ENCODE measurements around the gene VSIG1. TPM values are rescaled to one million over a fixed set of nuclear protein-coding genes. Genes with fewer than 3 reads are reported as not detected.

VSIG1 gene
- total and polyA plus RNA-seq, 12 donors: 0.03 to 0.46 (median 0.12) TPM; not detected in 8

DNA sequence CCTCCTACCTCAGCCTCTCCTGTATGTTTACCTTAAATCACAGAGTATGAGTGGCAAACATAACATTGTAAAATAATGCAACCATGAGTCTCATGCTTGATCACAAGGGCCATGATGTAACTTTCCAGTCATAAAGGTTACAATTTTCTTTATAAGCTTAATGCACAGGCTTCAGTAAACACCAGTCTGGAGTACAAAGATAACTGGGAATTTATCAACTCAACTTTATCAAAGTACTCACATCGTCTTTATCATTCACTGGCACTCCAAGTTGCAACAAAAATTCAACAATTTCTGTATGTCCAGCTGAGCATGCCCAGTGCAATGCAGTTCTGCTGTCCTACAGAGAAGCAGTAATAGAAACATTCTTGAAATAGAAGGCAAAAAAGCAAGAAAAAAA is 43.6 kb downstream of the VSIG1 start:
- Histone ChIP-seq H3K4me1 (peaks cover 0 to 32% (median 7%) of the 10 kb centered on the region in 9 donors), H3K4me3 (no peak overlapping the region), H3K27me3 (peaks cover 0 to 28% (median 0%) of the 10 kb centered on the region in 7 donors), H3K36me3 (peaks cover 0 to 52% (median 14%) of the 10 kb centered on the region in 9 donors), H3K9me3 (no peaks in the 10 kb centered on the region), H3K27ac (no peak overlapping the region)
- TF ChIP-seq, protein P1, sequence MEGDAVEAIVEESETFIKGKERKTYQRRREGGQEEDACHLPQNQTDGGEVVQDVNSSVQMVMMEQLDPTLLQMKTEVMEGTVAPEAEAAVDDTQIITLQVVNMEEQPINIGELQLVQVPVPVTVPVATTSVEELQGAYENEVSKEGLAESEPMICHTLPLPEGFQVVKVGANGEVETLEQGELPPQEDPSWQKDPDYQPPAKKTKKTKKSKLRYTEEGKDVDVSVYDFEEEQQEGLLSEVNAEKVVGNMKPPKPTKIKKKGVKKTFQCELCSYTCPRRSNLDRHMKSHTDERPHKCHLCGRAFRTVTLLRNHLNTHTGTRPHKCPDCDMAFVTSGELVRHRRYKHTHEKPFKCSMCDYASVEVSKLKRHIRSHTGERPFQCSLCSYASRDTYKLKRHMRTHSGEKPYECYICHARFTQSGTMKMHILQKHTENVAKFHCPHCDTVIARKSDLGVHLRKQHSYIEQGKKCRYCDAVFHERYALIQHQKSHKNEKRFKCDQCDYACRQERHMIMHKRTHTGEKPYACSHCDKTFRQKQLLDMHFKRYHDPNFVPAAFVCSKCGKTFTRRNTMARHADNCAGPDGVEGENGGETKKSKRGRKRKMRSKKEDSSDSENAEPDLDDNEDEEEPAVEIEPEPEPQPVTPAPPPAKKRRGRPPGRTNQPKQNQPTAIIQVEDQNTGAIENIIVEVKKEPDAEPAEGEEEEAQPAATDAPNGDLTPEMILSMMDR (IDR thresholded peaks at IDR 0.05): no peak
- no peak for ATAC-seq
- intact Hi-C loops (cut with DNase I): loop anchor here in 1 of 10 donors (10.0 kb wide), 1 partner anchor 56 kb away; no protein-coding TSS in a partner anchor
- WGBS, 2 donors: 27 to 49% methylated on average over 1 of the region's 1 CpG
- no peak for DNase-seq

DNA sequence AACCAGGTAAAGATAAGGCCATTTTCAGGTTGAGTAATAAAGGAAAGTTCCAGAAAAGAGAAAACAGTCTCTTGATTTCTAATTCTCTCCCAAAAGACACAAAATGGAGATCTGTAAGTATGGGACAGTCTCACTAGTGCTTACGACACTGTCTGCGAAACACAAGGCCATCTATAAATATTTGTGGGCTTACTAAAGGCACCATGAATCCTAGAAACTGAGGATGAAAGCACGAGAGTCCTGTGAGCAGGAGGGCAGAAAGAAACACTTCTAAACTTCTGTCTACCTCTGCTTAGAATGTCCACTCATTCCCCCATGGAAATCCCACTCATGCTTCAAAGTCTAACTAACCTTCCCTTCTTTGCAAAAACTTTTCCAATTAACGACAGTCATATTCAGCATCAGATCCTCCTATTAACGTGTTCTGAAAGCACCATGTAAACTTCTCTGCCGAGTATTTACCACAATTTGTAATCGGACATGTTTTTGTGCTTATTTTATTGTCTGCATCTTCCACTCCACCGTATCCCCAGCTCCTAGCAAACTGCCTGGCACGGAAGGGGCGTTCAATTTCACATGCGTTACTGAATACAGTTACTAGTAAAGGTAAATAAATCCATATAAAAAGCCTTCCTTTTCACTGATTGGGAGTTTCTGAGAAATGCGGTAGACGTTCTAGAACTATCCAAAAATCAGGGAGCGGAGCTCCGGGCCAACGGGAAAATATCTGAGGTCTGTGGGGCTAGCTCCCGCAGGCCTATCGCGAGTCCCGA is 45.8 kb downstream of the VSIG1 start:
- Histone ChIP-seq H3K36me3 (peaks cover 0 to 32% (median 14%) of the 10 kb centered on the region in 9 donors), H3K4me1 (peaks cover 0 to 32% (median 7%) of the 10 kb centered on the region in 9 donors), H3K27ac (peak overlapping the region; percentile 50 to 90 (median 86)), H3K4me3 (peak overlapping the region; percentile 35 to 83 (median 69)), H3K9me3 (no peaks in the 10 kb centered on the region), H3K27me3 (peaks cover 0 to 13% (median 0%) of the 10 kb centered on the region in 7 donors)
- DNase-seq: no peak
- intact Hi-C loops (cut with DNase I): loop anchor here in 3 of 10 donors (5.0 kb wide), 1 partner anchor 42 kb away; no protein-coding TSS in a partner anchor
- no peak for ATAC-seq
- TF ChIP-seq, protein P1 (IDR thresholded peaks at IDR 0.05): no peak
- WGBS, 2 donors: 1% methylated on average over 20 of the region's 20 CpGs

DNA sequence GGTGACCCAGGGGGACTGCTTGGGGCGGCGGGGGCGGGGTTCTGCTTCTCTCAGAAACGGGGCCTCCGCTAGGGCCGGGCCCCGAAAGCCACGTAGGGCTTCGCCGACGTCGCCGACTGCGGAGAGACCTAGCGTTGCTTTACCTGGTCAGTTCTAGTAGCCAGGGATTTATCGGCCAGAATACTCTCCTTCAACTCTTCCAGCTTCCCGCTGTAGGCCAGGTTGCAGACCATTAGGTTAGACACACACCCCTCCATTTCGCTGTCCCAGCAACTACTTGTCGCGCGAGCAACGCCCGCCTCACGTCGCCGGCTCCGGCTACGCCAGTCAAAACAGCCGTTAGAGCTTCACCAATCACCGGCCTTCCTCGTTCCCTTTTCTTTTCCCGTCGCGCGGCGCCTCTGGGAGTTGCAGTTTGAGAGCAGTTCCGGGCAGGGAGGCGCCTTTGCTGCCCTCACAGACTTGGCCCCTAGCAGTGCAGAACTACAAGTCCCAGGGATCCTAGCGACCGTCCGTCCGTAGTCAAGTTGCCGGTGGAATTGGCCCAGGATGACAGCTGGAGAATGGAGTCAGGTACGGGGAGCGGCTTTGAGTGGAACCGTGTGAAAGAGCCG is 46.5 kb downstream of the VSIG1 start, which contains the start of the genes ATG4A and PSMD10:
Gene ATG4A, plus strand, starts transcription at position 515 of the 614 bp plus-strand sequence. Its CDS starts 49 bp downstream, at position 564.
Gene PSMD10, minus strand, starts transcription at position 279 of the 614 bp plus-strand sequence. Its CDS starts 22 bp downstream, at position 257.
- 1% methylated on average over 27 to 47 of the region's 47 CpGs for whole genome bisulfite sequencing, 2 donors
- peaks cover 0 to 32% (median 7%) of the 10 kb centered on the region in 9 donors for H3K4me1 ChIP-seq
- peak; percentile 98 to 99 (median 98) for ATAC-seq
- H3K27ac ChIP-seq: peak within 1 kb of the TSS; percentile 50 to 90 (median 86)
- H3K27me3 ChIP-seq: peaks cover 0 to 11% (median 0%) of the 10 kb centered on the region in 7 donors
- peaks cover 0 to 25% (median 14%) of the 10 kb centered on the region in 9 donors for H3K36me3 ChIP-seq
- H3K9me3 ChIP-seq: no peaks in the 10 kb centered on the region
- intact Hi-C loops (cut with DNase I): loop anchor here in 3 of 10 donors (5.0 kb wide), 1 partner anchor 41 kb away; no protein-coding TSS in a partner anchor
- H3K4me3 ChIP-seq: peak within 1 kb of the TSS; percentile 35 to 83 (median 69)
- DNase-seq: peak; percentile 89 to 94
- TF ChIP-seq, protein P1 (IDR thresholded peaks at IDR 0.05): no peak

DNA sequence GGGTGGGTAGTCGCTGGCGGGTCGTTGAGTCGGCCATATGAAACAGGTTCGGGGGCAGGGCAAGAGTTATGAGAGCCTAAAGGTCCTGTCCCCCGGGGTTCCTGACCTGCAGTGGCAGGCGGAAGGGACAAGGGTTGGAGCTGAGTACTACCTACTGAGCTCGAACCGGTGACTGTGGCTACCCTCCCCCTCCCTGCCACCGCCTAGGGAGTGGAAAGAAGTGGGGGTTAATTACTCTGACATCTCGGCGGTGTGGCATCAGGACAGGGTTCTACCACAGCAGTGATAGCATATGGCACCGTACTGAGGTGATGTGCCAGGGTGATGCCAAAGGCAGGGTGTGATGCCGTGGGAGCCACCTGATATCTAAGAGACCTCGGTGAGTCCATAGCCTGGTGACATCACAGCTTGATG is 47.0 kb downstream of the VSIG1 start:
- H3K9me3 ChIP-seq: no peaks in the 10 kb centered on the region
- H3K27ac ChIP-seq: peak overlapping the region in 9 of 10 donors; percentile 65 to 90 (median 84)
- ATAC-seq: peak; percentile 9 to 77 (median 56)
- 0 to 2% methylated on average over 15 of the region's 15 CpGs for WGBS, 2 donors
- peaks cover 0 to 6% (median 0%) of the 10 kb centered on the region in 7 donors for H3K27me3 ChIP-seq
- no peak for DNase-seq
- H3K4me3 ChIP-seq: peak overlapping the region; percentile 35 to 83 (median 69)
- peaks cover 0 to 20% (median 10%) of the 10 kb centered on the region in 9 donors for H3K36me3 ChIP-seq
- TF ChIP-seq, protein P1 (IDR thresholded peaks at IDR 0.05): no peak
- intact Hi-C loops (cut with DNase I): loop anchor here in 3 of 10 donors (5.0 kb wide), 1 partner anchor 40 kb away; no protein-coding TSS in a partner anchor
- peaks cover 0 to 32% (median 7%) of the 10 kb centered on the region in 9 donors for H3K4me1 ChIP-seq

Data from heart right ventricle (tissue), 16 donors.